Brain microvascular endothelial cell (primary cell): ENCODE measurements around the gene PUS1.

Experiments
- DNase-seq: peaks from one replicate; pipeline ENCODE4 v3.0.0-alpha.2; 2020
- H3K27ac ChIP-seq: fragments of 250-450 bp; sonication (Bioruptor Pico); 2 replicates; pipeline ENCODE4 v1.5.1; 2020; ENCODE audit warnings: mild to moderate bottlenecking, moderate library complexity
- H3K27me3 ChIP-seq: fragments of 250-450 bp; sonication (Bioruptor Pico); replicated peaks from 2 replicates; pipeline ENCODE4 v1.5.1; 2020; ENCODE audit warnings: mild to moderate bottlenecking
- H3K36me3 ChIP-seq: fragments of 250-450 bp; sonication (Bioruptor Pico); replicated peaks from 2 replicates; pipeline ENCODE4 v1.5.1; 2020; ENCODE audit warnings: mild to moderate bottlenecking
- H3K4me3 ChIP-seq: 2 replicates; pipeline ENCODE4 v1.5.1; 2011; ENCODE audit warnings: low read depth, mild to moderate bottlenecking, control low read depth, low read length, moderate library complexity
- in situ Hi-C: cut with HindIII; loops from 2 replicates; pipeline ENCODE4 v1.10.0; 2017; ENCODE audit warnings: low sequenced_read_pairs, low pct_ligation_motif_present
- TF ChIP-seq, protein P1 (sequence below): IDR thresholded peaks from 2 replicates; pipeline ENCODE4 v1.5.1; 2011; ENCODE audit warnings: low read depth, mild to moderate bottlenecking, moderate library complexity, low read length, control low read depth, inconsistent platforms; ENCODE audit errors: missing control alignments

The PUS1 gene

DNA sequence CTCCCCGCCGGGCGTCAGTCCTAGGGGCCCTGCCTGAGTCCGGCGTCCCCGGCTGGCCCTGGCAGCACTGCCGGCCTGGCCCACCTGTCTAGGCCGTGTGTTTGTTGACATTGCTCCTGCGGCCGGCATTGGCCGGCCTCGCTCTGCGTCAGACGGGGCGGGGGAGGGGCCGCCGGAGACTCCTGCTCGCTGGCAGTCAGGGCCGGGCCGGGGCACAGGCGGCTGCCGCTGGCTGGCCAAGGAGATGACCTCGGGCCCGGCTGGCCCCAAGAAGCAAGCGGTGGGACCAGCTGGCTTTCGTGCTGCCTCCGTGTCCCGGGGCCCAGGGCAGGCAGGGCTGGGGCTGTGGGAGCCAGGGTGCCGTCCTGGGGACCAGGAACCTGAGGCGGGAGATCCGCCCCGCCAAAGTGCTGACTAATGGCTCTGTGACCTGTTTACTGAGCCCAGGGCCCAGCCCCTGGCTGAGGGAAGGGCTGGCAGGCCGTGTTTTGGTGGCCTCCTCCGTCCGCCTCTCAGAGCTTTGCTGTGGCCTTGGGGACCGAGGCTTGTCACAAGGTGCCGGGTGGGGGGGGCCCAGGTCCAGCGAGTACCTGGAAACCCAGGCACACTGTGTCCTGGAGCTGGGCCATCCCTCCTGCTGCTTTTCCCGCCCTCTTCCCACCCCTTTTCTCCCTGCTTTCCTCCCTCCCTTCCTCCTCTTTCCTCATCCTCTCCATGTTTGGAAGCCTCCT is 32.8 kb upstream of the PUS1 start:
- Histone ChIP-seq H3K27ac (peak overlapping the region; percentile 87), H3K36me3 (peaks cover 2% of the 10 kb centered on the region), H3K27me3 (no peaks in the 10 kb centered on the region), H3K4me3 (peak overlapping the region; percentile 67)
- DNase-seq = peak; percentile 74
- in situ Hi-C loops = no loop called here
- TF ChIP-seq, protein P1, sequence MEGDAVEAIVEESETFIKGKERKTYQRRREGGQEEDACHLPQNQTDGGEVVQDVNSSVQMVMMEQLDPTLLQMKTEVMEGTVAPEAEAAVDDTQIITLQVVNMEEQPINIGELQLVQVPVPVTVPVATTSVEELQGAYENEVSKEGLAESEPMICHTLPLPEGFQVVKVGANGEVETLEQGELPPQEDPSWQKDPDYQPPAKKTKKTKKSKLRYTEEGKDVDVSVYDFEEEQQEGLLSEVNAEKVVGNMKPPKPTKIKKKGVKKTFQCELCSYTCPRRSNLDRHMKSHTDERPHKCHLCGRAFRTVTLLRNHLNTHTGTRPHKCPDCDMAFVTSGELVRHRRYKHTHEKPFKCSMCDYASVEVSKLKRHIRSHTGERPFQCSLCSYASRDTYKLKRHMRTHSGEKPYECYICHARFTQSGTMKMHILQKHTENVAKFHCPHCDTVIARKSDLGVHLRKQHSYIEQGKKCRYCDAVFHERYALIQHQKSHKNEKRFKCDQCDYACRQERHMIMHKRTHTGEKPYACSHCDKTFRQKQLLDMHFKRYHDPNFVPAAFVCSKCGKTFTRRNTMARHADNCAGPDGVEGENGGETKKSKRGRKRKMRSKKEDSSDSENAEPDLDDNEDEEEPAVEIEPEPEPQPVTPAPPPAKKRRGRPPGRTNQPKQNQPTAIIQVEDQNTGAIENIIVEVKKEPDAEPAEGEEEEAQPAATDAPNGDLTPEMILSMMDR = no peak

DNA sequence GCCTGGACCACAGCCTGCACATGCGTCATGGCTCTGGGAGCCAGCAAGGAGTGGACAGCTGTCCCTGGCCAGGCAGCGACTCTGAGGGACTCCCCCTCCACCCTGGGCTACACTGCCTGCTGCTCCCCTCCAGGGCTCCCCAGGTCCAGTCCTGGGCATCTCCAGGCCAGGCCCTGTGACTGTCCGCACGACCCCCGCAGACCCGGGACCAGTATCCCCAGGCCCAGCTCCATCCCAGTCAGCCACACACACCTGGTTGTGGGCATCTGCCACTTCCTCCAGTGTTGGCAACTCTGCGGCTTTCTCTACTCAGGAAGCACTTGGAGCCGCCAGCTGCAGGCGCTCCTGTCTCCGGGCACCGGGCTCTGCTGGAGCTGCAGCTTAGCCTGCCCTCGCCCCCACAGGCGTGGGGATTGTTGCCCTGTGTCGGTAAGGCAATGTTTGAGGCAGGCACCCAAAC is 32.2 kb upstream of the PUS1 start:
- peak; percentile 39 for DNase-seq
- Histone ChIP-seq H3K4me3 (peak overlapping the region; percentile 67), H3K36me3 (peaks cover 2% of the 10 kb centered on the region), H3K27me3 (no peaks in the 10 kb centered on the region), H3K27ac (peak overlapping the region; percentile 87)
- in situ Hi-C loops = no loop called here
- TF ChIP-seq, protein P1 = no peak

DNA sequence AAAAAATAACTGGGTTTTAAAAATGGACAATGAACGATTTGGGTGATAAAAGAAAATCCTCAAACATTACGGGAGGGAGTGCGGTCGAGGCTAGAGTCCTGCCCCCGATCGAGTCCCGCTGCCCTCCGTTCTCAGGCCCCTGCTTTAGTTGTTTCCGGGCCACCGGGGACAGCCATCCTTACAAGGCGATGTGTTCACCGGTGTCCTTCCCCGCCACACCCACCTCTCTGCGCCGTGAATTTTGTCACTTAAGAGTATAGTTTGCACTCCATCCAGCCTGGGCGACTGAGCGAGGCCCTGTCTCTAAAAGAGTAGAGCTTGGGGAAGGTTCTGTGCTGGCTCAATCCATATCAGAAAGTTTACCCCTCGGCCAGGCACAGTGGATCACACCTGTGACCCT is 31.8 kb upstream of the PUS1 start:
- in situ Hi-C loops = no loop called here
- no peak for DNase-seq
- TF ChIP-seq, protein P1 = no peak
- no peak overlapping the region for H3K4me3 ChIP-seq
- H3K27ac ChIP-seq = no peak overlapping the region
- no peaks in the 10 kb centered on the region for H3K27me3 ChIP-seq
- H3K36me3 ChIP-seq = peaks cover 2% of the 10 kb centered on the region

DNA sequence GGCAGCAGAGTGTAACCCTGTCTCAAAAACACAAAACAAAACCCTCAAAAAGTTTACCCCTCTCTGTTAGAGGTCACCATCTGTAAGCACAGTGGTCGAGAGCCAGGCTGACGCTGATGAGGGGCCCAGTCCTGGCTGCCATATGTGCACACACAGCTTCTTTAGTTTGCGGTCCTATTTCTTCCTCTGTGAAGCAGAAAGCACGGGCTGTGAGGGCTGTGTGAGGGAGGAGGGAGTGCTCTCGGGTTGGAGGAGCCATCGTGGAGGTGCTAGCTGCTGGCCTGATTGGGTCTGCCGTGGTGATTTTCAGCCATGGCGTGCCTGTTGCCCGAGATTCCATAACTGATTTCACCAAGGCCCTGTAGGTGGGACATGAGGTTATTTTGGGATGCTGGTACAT is 31.2 kb upstream of the PUS1 start:
- peaks cover 2% of the 10 kb centered on the region for H3K36me3 ChIP-seq
- in situ Hi-C loops = no loop called here
- H3K27ac ChIP-seq = no peak overlapping the region
- H3K4me3 ChIP-seq = no peak overlapping the region
- TF ChIP-seq, protein P1 = no peak
- DNase-seq = no peak
- no peaks in the 10 kb centered on the region for H3K27me3 ChIP-seq

DNA sequence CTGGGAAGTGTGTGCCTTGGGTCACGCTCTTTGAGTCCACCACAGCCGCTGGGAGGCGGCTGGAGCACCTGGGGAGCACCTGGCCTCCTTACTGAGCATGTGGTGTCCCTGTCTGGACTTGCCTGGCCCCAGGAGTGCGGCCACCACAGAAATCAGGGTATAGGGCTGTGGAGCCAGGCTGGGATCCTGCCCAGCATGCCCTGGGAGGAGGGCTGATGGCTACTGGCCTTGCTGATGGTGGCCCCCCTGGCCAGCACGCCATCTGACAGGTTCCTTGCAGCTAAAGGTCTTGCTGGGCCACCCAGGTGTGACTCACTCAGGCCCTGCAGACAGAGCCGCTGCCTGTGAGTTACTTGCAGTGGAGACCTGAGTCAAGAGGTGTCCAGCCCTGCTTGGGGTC is 28.7 kb upstream of the PUS1 start:
- Histone ChIP-seq H3K36me3 (peaks cover 2% of the 10 kb centered on the region), H3K4me3 (no peak overlapping the region), H3K27me3 (no peaks in the 10 kb centered on the region), H3K27ac (no peak overlapping the region)
- TF ChIP-seq, protein P1 = no peak
- no peak for DNase-seq
- in situ Hi-C loops = no loop called here
